HG03159 (cell line): ENCODE measurements around the gene CCR5.

Experiments
- ATAC-seq: cut with Tn5 transposase; IDR thresholded peaks from one replicate; pipeline ENCODE4 v1.9.1; 2021; ENCODE audit warnings: mild to moderate bottlenecking, moderate library complexity; ENCODE audit not compliant: unreplicated experiment

The CCR5 gene

DNA sequence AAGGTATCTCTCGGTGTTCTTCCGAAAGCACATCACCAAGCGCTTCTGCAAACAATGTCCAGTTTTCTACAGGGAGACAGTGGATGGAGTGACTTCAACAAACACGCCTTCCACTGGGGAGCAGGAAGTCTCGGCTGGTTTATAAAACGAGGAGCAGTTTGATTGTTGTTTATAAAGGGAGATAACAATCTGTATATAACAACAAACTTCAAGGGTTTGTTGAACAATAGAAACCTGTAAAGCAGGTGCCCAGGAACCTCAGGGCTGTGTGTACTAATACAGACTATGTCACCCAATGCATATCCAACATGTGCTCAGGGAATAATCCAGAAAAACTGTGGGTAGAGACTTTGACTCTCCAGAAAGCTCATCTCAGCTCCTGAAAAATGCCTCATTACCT lies 12.3 kb upstream of the CCR5 start:
- ATAC-seq = no peak

DNA sequence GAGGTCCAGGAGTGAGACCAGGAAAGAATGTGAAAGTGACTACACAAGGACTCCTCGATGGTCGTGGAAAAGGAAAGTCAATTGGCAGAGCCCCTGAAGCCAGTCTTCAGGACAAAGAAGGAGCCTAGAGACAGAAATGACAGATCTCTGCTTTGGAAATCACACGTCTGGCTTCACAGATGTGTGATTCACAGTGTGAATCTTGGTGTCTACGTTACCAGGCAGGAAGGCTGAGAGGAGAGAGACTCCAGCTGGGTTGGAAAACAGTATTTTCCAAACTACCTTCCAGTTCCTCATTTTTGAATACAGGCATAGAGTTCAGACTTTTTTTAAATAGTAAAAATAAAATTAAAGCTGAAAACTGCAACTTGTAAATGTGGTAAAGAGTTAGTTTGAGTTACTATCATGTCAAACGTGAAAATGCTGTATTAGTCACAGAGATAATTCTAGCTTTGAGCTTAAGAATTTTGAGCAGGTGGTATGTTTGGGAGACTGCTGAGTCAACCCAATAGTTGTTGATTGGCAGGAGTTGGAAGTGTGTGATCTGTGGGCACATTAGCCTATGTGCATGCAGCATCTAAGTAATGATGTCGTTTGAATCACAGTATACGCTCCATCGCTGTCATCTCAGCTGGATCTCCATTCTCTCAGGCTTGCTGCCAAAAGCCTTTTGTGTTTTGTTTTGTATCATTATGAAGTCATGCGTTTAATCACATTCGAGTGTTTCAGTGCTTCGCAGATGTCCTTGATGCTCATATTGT lies 10.8 kb upstream of the CCR5 start:
- peak; percentile 66 for ATAC-seq

GRCh38 chr3:46360907-46361306 lies 9.8 kb upstream of the CCR5 start:
- no peak for ATAC-seq

DNA sequence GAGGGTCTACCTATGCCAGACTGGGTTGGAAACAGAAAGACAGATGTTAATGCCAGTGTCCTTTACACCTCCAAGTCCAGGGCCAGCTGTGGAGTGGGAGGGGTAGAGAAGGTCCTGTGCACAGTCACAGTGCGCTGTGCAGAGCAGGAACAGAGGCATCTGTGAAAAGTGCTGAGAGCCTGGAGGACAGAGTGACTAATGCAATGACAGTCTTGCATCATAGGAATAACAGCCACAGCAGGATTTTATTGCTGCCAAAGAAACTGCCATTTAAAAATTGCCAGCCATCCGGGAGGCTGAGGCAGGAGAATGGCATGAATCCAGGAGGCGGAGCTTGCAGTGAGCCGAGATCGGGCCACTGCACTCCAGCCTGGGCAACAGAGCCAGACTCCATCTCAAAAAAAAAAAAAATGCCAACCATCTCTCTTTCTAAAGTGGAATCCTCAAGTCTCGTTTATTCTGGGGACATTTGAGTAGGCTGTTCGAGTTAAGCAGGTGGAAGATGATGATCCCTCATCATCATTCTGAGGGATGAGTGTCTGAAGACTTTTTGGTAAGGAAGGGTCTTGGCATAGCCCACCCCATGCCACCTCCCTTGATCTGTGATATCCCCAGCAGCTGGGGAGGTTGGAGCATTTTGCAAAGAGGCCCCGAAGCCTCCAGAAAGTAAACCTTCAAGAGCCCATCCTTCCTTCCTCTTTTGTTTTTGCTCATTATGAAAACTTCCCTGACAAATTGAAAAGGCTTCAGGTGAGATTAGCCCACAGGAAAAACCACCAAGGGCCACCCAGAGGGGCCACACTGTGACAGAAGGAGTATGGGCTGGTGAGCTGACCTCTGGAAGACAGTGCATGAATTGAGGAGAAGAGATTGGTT lies 9.1 kb upstream of the CCR5 start:
- no peak for ATAC-seq

- ATAC-seq = no peak
Measured at GRCh38 chr3:46365041-46365440, 5.7 kb upstream of the CCR5 start.

- no peak for ATAC-seq
Measured at GRCh38 chr3:46365737-46366524, 4.8 kb upstream of the CCR5 start.

- no peak for ATAC-seq
Measured at GRCh38 chr3:46367811-46368210, 2.9 kb upstream of the CCR5 start.

- no peak for ATAC-seq
Measured at GRCh38 chr3:46368569-46368968, 2.2 kb upstream of the CCR5 start.

GRCh38 chr3:46369151-46369550 lies 1.6 kb upstream of the CCR5 start:
- ATAC-seq = no peak

- no peak for ATAC-seq
Measured at GRCh38 chr3:46369675-46370132, 1.0 kb upstream of the CCR5 start.

GRCh38 chr3:46371519-46372340 lies 984 bp downstream of the CCR5 start:
- ATAC-seq = no peak

DNA sequence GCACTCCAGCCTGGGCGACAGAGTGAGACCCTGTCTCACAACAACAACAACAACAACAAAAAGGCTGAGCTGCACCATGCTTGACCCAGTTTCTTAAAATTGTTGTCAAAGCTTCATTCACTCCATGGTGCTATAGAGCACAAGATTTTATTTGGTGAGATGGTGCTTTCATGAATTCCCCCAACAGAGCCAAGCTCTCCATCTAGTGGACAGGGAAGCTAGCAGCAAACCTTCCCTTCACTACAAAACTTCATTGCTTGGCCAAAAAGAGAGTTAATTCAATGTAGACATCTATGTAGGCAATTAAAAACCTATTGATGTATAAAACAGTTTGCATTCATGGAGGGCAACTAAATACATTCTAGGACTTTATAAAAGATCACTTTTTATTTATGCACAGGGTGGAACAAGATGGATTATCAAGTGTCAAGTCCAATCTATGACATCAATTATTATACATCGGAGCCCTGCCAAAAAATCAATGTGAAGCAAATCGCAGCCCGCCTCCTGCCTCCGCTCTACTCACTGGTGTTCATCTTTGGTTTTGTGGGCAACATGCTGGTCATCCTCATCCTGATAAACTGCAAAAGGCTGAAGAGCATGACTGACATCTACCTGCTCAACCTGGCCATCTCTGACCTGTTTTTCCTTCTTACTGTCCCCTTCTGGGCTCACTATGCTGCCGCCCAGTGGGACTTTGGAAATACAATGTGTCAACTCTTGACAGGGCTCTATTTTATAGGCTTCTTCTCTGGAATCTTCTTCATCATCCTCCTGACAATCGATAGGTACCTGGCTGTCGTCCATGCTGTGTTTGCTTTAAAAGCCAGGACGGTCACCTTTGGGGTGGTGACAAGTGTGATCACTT lies 2.0 kb downstream of the CCR5 start:
- ATAC-seq = no peak

DNA sequence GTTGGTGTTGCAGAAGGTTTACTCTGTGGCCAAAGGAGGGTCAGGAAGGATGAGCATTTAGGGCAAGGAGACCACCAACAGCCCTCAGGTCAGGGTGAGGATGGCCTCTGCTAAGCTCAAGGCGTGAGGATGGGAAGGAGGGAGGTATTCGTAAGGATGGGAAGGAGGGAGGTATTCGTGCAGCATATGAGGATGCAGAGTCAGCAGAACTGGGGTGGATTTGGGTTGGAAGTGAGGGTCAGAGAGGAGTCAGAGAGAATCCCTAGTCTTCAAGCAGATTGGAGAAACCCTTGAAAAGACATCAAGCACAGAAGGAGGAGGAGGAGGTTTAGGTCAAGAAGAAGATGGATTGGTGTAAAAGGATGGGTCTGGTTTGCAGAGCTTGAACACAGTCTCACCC lies 4.0 kb downstream of the CCR5 start:
- ATAC-seq = no peak

DNA sequence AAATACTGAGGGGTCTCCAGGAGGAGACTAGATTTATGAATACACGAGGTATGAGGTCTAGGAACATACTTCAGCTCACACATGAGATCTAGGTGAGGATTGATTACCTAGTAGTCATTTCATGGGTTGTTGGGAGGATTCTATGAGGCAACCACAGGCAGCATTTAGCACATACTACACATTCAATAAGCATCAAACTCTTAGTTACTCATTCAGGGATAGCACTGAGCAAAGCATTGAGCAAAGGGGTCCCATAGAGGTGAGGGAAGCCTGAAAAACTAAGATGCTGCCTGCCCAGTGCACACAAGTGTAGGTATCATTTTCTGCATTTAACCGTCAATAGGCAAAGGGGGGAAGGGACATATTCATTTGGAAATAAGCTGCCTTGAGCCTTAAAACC lies 4.5 kb downstream of the CCR5 start:
- no peak for ATAC-seq

DNA sequence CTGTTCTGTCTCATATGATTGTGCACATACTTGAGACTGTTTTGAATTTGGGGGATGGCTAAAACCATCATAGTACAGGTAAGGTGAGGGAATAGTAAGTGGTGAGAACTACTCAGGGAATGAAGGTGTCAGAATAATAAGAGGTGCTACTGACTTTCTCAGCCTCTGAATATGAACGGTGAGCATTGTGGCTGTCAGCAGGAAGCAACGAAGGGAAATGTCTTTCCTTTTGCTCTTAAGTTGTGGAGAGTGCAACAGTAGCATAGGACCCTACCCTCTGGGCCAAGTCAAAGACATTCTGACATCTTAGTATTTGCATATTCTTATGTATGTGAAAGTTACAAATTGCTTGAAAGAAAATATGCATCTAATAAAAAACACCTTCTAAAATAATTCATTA lies 5.1 kb downstream of the CCR5 start:
- no peak for ATAC-seq

GRCh38 chr3:46378426-46378942 lies 7.7 kb downstream of the CCR5 start:
- ATAC-seq = no peak

GRCh38 chr3:46380471-46381221 lies 9.9 kb downstream of the CCR5 start:
- no peak for ATAC-seq

DNA sequence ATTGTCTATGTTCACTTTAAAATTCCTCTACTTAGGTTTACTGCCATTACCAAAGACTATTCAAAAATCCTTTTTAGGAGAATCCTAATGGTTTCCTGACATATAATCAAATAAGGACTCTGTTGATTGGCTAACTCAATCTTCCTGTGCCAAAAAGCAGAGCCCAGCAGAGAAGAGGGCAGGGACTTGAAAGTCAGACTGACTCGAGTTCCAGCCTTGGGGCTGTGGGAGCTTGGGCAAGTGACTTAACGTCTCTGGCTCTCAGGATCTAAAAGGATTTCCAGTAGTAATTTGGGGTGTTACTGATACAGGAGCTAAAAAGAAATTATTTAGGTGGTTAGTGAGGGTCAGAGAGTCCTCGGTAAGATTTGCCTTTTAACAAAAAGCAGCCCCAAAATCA lies 10.9 kb downstream of the CCR5 start:
- no peak for ATAC-seq
